HEK293T (cell line): Measurements from ENCODE around the gene HAL.

ENCODE experiments used
- CTBP1 ChIP-seq: fragments of 450-650 bp; IDR thresholded peaks from 2 replicates; pipeline ENCODE4 v1.6.1; 2016; ENCODE audit warnings: borderline replicate concordance
- ELF4 ChIP-seq: fragments of 450-650 bp; IDR thresholded peaks from 2 replicates; pipeline ENCODE4 v1.6.1; 2017; ENCODE audit warnings: antibody characterized with exemption
- FOXK2 ChIP-seq: fragments of 450-650 bp; IDR thresholded peaks from 2 replicates; pipeline ENCODE4 v1.6.1; 2016; ENCODE audit warnings: mild to moderate bottlenecking
- FOXM1 ChIP-seq: fragments of 450-650 bp; IDR thresholded peaks from 2 replicates; pipeline ENCODE4 v1.6.1; 2017; ENCODE audit warnings: mild to moderate bottlenecking, borderline replicate concordance
- LEF1 ChIP-seq: fragments of 450-650 bp; IDR thresholded peaks from 2 replicates; pipeline ENCODE4 v1.6.1; 2017; ENCODE audit warnings: mild to moderate bottlenecking, borderline replicate concordance
- SP1 ChIP-seq: fragments of 450-650 bp; IDR thresholded peaks from 2 replicates; pipeline ENCODE4 v1.6.1; 2017
- TARDBP ChIP-seq: fragments of 450-650 bp; IDR thresholded peaks from 2 replicates; pipeline ENCODE4 v1.6.1; 2016

DNA sequence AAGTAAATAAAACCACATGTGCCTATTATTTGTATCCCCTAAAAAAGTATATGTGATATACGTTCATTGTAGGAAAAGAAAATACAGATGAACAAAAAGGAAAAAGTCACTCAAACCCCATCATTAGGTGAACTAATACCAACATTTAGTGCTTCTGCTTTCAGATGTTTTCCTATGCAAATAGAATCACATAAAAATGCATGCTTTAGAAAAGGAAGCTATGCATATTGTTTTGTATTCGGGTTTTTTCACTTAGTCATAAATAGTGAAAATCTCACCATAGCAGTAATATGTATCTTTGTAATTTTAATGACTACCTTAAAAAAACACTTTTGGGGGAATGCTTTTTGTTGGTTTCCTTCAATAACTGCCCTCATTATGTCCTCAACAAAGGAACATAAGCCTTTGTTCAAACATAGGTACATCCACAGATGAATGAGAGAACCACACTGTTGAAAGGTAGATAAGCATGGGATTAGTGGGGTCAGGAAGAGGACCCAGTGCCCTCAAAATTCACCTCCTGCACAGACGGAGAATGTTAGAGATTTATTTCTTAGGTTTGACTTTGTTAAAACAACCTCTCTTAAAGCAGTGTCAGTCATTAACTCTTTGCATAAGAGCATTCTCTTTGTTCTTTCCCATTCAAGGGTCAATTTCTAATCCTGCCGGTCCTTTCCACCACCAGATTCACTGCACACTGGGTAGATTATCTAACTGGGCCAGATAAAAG is 46.5 kb downstream of the HAL start:
- no peak for TF ChIP-seq FOXK2
- TF ChIP-seq CTBP1 = no peak
- no peak for TF ChIP-seq TARDBP
- no peak for TF ChIP-seq SP1
- TF ChIP-seq ELF4 = no peak
- no peak for TF ChIP-seq FOXM1
- TF ChIP-seq LEF1 = no peak
